ENCODE measurements around the gene ZFAND3. TPM values are rescaled to one million over a fixed set of nuclear protein-coding genes. Genes with fewer than 3 reads are reported as not detected.

Gene ZFAND3
- total RNA-seq, 2 experiments from 2014 or later = 32.3 to 37.9 TPM

DNA sequence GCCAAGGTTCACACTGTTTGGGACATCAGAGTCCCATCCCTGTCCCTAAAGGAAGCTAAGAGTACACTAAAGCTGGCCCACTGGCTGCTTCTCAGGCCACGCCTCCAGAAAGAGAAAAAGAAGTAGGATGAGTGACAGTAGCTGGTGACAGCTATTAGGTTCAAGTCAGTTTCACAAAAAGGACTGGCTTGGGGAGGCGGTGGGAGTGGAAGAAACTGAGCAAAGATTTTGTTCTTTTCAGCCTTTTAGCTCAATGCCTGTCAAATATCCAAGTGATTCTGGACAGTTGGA lies 374.7 kb downstream of the ZFAND3 start:
- CTCF ChIA-PET = interaction anchor here (1.0 kb wide), 1 partner anchor 300 kb away, joined by 3 read pairs; no protein-coding TSS in a partner anchor
- no peak overlapping the region for H3K27ac Mint-ChIP-seq

DNA sequence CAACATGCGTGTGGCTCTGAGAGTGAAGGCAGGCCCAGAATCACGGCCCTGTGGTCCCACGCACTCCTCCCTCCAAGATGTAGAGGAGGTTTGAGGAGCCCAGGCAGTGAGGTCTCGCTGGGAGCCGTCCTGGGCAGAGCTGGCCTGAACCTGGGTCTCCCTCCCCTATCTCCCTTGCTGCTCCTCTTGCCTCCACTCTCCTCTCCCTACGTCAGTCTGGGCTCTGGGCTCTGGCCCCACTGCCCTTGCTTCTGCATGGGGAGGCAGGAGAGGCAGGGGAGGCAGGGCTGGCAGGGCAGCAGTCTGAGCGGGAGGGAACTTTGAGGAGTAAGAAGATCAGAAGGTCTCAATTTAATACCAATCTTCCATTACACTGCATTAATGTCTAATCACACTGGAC lies 375.1 kb downstream of the ZFAND3 start:
- ATAC-seq = no peak

More for the DNA sequence above, 374.7 kb downstream of the ZFAND3 start:
- Mint-ChIP-seq H3K4me1 (ENCODE audit: low read depth) (no peaks in the 10 kb centered on the region), H3K9me3 (no peaks in the 10 kb centered on the region), H3K27me3 (no peaks in the 10 kb centered on the region), H3K36me3 (ENCODE audit: low read depth) (no peaks in the 10 kb centered on the region), H3K4me3 (no peak overlapping the region)
- ATAC-seq = no peak
- DNase-seq = no peak
- POLR2A ChIA-PET = no interaction called here
- TF ChIP-seq, protein P1, sequence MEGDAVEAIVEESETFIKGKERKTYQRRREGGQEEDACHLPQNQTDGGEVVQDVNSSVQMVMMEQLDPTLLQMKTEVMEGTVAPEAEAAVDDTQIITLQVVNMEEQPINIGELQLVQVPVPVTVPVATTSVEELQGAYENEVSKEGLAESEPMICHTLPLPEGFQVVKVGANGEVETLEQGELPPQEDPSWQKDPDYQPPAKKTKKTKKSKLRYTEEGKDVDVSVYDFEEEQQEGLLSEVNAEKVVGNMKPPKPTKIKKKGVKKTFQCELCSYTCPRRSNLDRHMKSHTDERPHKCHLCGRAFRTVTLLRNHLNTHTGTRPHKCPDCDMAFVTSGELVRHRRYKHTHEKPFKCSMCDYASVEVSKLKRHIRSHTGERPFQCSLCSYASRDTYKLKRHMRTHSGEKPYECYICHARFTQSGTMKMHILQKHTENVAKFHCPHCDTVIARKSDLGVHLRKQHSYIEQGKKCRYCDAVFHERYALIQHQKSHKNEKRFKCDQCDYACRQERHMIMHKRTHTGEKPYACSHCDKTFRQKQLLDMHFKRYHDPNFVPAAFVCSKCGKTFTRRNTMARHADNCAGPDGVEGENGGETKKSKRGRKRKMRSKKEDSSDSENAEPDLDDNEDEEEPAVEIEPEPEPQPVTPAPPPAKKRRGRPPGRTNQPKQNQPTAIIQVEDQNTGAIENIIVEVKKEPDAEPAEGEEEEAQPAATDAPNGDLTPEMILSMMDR (IDR thresholded peaks at IDR 0.05) = no peak
- intact Hi-C loops (cut with micrococcal nuclease) = no loop called here

DNA sequence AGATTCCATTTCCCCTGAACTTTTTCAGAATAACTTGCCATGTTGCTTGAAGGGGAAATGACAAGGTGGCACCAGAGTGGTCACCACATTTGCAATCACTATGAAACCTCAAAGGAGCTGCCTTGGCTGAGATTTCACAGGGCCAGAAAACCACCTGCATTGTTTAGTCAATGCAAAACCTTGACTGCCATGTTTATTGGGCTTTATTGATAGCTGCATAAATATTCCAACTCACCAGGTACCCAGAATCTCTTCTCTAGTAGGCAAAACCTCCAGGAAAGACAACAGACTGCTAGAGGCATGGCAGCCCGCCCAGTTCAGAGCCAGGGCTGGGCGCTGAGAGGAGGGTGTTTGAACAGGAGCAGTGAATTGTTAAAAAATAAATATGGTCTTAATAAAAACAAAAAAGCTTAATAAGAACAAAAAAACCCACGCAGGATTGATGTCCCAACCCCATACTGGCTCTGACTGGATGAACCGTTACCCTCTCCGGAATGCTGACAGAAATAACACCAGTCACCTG lies 375.6 kb downstream of the ZFAND3 start:
- CTCF ChIA-PET = no interaction called here
- no peak for ATAC-seq
- H3K4me3 Mint-ChIP-seq = no peak overlapping the region
- DNase-seq = no peak
- H3K27me3 Mint-ChIP-seq = no peaks in the 10 kb centered on the region
- H3K9me3 Mint-ChIP-seq = no peaks in the 10 kb centered on the region
- intact Hi-C loops (cut with micrococcal nuclease) = no loop called here
- no peak overlapping the region for H3K27ac Mint-ChIP-seq
- POLR2A ChIA-PET = no interaction called here
- no peaks in the 10 kb centered on the region for H3K4me1 Mint-ChIP-seq (ENCODE audit: low read depth)
- TF ChIP-seq, protein P1 (IDR thresholded peaks at IDR 0.05) = no peak
- no peaks in the 10 kb centered on the region for H3K36me3 Mint-ChIP-seq (ENCODE audit: low read depth)

More for the DNA sequence above, 375.1 kb downstream of the ZFAND3 start:
- Mint-ChIP-seq H3K4me3 (no peak overlapping the region), H3K36me3 (ENCODE audit: low read depth) (no peaks in the 10 kb centered on the region), H3K27me3 (no peaks in the 10 kb centered on the region), H3K4me1 (ENCODE audit: low read depth) (no peaks in the 10 kb centered on the region), H3K27ac (no peak overlapping the region), H3K9me3 (no peaks in the 10 kb centered on the region)
- TF ChIP-seq, protein P1 (IDR thresholded peaks at IDR 0.05) = no peak
- DNase-seq = no peak
- CTCF ChIA-PET = interaction anchor here (1.0 kb wide), 1 partner anchor 299 kb away, joined by 3 read pairs; no protein-coding TSS in a partner anchor
- POLR2A ChIA-PET = no interaction called here
- intact Hi-C loops (cut with micrococcal nuclease) = no loop called here

DNA sequence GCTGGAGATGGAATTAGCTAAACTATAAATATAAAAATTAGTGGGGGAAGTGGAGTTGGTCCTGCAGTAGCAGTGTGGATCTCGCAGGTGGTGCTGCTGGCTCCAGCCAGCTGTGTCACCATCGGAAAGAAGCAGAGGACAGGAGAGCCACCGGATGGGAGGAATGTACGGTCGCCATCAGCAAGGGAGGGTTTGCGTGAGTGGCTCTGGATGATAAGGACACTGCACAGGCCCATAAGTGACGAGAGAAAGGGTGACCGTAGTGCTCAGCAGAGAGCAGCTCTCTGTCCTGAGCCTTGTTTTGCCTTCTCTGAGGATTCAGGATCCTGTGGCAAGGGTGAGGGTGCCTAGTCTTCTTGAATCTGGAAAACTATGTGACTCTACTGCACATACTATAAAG lies 378.7 kb downstream of the ZFAND3 start:
- CTCF ChIA-PET = no interaction called here
- no peaks in the 10 kb centered on the region for H3K9me3 Mint-ChIP-seq
- TF ChIP-seq, protein P1 (IDR thresholded peaks at IDR 0.05) = no peak
- DNase-seq = no peak
- POLR2A ChIA-PET = no interaction called here
- no peak overlapping the region for H3K27ac Mint-ChIP-seq
- H3K27me3 Mint-ChIP-seq = no peaks in the 10 kb centered on the region
- ATAC-seq = no peak
- H3K36me3 Mint-ChIP-seq (ENCODE audit: low read depth) = peaks cover under 1% of the 10 kb centered on the region
- intact Hi-C loops (cut with micrococcal nuclease) = no loop called here
- H3K4me1 Mint-ChIP-seq (ENCODE audit: low read depth) = peaks cover 2% of the 10 kb centered on the region
- no peak overlapping the region for H3K4me3 Mint-ChIP-seq

Other genes starting within 250 kb of the ZFAND3 start
- 1 to 10 TPM; 1.0 to 2.1 TPM for gene MDGA1, start 121.8 kb upstream of the ZFAND3 start, total RNA-seq

Measured in activated CD8-positive, alpha-beta T cell treated with anti-CD3 and anti-CD28 coated beads for 36 hours (primary cell).